HG02763 (cell line): ENCODE measurements around the gene PPP1R14C.

Experiments used
- ATAC-seq: cut with Tn5 transposase; IDR thresholded peaks from one replicate; pipeline ENCODE4 v1.9.1; 2021; ENCODE audit warnings: mild to moderate bottlenecking, moderate library complexity; ENCODE audit not compliant: unreplicated experiment

PPP1R14C gene

DNA sequence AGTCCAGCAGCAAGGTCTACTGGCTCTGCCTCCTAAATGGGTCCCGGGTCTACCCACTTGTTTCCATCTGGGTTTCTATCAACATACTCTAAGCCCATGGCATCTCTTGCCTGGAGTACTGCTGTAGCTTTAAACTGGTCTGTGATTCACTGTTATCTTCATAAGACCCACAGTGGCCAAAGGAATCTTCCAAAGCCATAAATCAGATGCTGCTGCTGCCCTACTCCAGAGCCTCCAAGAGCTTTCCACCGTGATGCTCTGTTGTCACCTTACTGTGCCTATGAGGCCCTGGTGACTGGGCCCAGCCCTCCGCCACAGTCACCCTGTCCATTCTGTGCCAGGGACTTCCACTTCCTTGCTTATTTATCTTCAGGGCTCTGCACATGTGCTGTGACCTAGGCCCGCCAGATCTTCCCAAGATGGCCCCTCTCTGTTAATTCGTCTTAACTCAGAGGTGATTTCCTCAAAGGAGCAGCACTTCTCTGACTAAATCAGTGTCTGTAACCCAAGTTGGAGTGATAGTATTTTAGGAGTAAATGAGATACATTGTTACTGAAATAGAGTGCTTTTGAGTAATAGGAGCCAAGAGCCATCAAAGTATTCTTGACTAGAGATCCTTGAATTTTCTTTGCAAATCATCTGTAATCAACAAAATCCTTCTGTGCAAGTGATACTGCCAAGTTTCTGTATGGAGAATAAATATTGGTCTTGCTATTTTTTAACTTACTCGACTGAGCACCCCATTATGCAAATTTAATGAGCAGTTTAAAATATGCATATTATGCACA is 102.5 kb downstream of the PPP1R14C start:
- ATAC-seq = no peak

DNA sequence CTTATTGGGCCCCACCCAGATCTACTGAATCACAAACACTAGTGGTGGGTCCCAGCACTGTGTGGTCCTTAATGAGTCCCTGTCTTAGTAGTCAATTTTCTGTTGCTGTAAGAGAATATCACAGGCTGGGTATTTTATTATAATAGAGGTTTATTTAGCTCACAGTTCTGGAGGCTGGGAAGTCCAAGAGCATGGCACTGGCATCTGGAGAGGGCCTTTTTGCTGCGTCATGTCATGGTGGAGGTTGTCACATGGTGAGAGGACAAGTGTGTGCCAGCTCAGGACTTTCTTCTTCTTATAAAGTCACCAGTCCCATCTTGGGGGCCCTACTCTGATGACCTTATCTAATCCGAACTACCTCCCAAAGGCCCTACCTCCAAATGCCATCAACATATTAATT is 105.0 kb downstream of the PPP1R14C start:
- ATAC-seq = no peak

DNA sequence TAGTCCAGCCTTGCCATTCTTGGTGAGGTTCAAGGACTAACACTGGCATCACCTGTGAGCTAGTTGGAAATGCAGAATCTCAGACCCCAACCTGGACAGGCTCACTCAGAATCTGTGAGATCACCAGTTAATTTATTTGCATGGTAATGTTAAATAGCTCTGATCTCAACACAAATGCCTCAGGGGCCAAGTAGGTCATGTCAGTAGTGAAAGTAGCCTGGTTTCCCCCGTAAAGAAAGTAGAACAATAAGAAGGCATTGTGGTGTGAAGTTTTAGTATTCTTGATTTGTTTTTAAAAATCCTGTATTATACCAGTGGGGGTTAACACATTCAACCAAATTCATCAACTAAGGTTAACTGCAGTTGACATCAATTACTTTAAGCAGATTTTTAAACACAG is 105.5 kb downstream of the PPP1R14C start:
- ATAC-seq = no peak

DNA sequence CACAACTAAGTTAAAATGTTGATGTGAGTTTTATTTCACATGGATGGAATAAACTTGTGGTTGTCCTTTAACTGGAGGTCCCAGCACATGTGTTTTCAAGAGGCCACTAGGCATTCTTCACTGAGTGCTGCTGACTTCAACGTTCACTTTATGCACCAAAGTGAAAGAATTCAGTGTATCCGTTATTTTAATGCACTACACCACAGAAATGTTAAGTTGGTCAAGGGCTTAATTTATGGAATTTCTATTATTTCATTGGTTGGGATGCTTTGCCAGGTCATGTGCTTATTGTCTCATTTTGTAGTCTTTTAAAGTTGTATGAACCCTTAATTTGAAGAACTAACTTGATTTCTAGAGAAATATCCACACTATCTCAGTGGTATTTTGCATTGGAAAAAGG is 106.4 kb downstream of the PPP1R14C start:
- ATAC-seq = no peak

DNA sequence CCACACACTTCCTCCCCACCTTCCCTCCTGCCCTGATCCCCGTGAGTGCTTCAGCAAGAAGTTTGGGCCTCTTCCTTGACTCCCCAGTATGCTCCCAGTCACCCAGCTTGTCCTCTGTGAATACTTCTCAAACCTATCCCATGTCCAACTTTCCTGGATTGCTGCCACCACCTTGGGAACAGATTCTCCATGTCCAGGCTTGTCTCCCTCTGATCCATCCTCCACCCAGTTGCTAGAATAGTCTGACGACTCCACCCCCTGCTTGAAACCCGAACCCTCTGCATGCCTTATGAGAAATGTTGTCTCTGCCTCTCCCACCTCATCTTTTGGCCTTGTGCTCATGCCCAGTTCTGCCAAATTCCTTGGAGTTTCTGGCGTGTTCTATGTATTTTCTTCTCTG is 108.0 kb downstream of the PPP1R14C start:
- no peak for ATAC-seq

DNA sequence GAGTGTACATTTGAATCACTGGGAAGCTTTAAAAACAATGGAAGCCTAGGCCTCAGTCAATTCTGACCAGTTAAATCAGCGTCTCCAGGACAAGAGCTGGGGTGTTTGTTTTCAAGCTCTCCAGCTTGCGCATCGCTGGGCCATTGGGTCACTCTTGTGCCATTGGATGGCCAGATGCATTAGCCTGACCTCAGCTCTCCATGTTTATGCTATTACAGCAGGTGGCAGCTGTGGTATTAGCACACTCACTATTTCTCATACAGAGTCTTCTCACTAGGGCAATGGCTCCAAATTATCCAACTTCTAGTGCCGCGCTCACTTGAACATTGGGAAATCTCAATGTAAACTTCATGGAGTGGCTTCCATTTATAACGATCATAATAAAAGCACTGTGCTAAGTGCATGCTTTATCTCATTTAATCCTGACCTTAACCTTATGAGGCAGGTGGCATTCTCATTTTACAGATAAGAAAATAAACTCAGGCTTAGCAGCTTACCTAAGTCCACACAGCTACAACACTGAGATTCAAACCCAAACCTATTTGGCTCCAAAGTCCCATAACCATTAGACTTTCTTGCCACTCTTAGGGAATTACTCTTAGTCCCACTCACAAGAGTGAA is 108.8 kb downstream of the PPP1R14C start:
- ATAC-seq = no peak

DNA sequence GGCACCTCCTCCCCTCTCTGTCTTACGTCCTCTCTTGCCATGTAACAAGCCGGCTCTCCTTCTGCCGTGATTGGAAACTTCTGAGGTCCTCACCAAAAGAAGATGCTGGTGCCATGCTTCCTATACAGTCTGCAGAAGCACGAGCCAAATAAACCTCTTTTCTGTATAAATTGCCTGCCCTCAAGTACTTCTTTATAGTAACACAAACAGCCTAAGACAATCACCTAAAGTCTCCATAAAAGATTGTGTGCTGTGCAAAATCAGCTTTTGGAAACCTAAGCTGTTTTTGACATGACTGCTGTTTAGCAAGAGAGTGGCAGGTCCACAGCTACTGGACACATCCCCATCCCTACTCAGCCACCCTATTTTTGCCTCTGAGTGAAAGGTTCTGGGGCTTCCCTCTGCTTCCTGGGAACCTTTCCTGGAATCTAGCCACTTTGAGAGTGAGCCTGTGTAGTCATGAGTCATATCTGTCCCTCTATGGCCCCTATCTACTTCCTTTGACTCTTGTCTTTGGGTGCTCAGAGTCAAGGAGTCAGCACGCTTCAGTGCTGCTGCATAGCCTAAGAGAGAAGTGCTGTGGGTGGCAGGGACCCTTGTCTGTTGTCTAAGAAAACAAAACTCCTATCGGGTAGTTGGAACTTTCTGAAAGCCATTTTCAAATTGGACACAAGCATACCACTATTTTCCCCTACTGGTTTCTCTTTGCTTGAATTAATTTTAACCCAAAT is 110.0 kb downstream of the PPP1R14C start:
- no peak for ATAC-seq

DNA sequence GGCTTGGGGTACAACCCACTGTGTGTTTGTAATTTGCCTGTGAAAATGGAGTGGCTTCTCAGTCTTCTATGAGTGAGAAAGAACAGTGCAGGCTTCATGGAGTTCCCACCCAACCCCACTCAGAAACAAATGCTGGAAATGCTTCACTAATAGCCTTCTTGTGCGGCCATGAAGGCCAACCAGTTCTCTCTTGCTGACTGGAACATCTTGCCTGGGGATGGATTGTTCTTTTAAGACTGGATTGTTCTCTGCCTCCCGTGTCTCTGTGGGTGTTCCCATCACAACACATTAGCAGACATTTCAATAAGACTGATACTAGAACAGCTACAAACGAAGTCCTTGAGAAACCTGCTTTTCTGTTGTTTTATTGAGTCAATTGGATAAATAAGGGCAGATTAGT is 110.6 kb downstream of the PPP1R14C start:
- no peak for ATAC-seq

DNA sequence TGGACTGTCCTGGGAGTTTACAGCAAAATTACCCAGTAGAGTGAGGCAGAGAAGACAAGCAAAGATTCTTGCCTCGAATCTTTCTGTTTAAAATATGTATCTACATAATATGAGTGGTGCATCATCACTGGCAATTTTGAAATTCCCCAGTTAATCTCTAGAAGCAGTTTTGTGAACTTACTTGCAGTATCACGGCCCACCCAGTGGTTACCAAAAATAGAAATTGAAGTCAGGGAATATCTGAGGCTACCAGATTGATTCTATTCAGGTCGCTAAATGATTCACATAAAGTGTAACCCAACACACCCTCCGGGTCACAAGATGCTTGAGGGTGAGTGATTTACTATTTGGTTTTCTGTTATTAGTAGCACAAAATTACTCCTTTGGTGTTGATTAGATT is 111.9 kb downstream of the PPP1R14C start:
- no peak for ATAC-seq

DNA sequence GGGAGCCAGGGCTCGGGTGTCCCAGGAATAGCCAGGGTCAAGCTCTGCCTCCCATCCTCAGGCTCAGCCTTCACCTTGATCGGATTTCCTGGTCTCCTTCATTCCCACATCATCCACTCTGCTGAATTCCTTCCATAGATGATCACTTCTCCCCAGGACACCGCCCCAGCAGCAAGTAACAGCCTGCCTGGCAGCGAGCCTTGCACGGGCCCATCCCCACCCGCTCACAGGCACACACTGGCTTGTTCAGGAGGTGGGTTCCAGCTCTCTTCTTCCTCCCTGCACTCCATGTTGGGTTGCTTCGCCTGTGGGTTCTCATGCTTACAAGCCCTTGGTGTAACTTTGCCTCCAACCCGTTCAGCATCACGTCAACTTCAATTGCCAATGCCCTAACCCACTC is 113.0 kb downstream of the PPP1R14C start:
- no peak for ATAC-seq

DNA sequence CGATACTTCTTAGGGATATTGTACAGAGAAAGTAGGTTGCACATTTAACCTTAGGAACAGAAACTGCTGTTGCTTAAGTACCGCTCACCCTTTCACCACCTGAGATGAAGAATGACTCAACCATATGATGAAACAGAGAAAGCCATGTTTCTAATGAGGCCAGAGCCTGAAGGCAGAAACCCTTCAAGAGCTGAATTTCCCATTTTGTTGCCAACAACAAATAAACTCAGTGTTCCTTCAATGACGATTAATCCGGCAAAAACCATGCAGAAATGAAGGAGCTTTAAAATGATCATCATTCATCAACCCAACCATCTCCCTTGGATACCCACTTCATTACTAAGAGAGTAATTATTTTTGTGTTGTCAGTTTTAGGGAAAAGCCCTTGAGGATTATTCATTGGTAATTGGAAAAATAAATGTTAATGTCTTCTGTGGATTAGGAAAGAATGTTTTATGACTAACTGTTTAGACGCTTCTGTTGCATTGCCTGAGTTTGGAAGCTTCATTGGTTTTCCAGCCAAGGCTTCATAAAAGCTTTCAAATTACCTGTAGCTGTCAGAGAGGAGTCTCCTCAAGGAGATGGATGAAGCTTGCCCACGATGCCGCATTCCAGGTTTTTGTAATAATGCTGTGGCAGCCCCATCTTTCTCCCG is 113.9 kb downstream of the PPP1R14C start:
- ATAC-seq = no peak

DNA sequence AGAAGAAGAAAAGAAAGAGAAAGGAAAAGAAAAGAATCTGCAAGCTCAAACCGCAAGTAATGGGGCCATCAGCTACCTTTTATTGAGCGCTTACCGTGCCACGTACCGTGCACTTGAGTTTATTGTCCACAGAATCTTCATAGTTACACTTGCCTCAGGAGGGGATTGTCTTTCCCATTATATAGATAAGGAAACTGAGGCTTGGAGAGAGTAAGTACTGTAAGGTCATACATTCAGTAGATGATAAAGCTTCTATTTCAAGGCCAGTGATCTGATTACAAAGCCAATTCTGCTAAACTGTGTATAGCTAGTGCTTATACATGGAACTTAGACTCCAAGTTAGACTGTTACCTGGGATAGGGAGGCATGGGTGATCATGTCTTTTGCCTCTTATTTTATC is 115.5 kb downstream of the PPP1R14C start:
- ATAC-seq = no peak

DNA sequence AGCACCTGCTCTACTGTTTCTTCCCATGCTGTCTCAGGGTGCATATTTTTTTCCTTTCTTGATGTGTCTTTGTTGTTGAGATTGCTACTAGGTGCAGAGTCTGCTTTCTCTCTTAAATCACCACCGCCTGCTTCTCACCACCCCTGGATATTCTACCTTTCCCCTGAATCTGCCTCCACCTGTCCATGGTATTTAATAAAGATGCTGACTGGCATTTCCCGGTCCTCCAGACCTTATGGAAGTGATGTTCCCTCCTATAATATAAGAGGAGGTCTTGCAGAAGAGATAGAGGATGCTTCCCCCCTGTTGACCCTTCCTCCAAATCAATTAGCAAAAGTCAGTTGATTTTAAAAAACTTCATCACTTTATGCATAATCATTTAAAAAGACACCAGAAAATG is 118.1 kb downstream of the PPP1R14C start:
- ATAC-seq = no peak

DNA sequence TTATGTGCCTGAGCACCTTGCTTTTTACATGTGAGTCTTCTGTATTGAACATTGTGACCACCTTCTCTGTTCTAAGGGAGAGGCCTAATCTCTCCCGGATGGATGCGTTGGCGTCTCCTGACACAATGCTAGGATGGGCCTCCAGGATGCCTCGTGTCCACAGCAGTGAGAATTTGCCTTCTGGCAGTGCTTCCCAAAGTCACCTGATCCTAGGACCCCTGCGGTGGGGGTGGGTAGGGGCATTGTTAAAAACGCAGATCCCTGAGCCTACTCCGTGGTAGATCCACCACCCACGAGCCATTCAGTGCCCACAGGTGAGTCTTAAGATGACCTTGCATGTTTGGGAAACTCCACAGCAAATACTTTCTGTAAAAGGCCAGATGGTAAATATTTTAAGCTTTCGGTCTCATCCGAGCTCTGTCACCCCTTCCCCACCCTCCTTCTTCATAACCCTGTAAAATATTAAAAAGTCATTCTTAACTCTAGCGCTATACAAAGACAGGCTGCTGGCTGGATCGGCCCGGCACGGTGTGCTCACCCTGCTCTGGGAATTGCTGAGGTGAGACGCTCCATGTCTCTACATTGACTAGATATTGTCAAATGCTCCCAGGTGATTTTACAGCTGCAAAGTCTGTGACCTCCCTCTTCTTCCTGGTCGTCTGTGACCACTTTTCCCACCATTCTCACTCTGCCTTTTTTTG is 119.3 kb downstream of the PPP1R14C start:
- no peak for ATAC-seq

DNA sequence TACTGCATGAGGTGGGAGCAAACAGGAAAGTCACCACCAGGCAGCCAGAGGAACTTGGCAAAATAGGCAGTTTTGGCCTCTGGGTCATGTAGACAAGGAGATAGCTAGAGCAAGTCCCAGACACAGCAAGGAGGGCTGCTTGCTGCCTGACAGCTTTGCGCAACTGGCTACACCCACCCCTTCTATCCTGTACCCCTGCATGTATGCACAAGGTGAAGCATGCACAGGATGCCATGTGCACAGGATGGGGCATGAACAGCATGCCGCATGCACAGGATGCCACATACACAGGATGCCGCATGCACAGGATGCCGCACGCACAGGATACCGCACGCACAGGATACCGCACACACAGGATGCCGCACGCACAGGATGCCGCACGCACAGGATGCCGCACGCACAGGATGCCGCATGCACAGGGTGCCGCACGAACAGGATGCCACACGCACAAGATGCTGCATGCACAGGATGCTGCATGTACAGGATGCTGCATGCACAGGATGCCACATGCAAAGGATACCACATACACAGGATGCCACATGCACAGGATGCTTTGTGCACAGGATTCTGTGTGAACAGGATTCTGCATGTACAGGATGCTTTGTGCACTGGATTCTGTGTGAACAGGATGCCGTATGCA is 121.0 kb downstream of the PPP1R14C start:
- no peak for ATAC-seq

DNA sequence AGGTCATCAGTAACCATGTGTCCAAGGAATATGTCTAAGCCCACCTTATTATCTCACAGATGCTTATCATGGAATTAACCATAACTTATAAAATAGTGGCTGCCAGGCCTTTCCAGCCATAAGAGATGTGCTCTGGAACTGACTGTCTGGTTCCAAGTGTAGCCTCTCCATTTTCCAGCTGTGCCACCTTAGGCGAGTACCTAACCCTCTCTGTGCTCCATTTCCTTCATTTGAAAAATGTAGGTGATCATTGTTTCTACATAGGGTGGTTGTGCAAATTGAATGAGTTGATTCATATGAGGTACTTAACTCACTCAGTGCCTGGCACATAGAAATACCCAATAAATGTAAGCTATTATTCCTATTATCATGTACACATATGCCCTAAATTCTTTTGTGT is 123.5 kb downstream of the PPP1R14C start:
- ATAC-seq = no peak

DNA sequence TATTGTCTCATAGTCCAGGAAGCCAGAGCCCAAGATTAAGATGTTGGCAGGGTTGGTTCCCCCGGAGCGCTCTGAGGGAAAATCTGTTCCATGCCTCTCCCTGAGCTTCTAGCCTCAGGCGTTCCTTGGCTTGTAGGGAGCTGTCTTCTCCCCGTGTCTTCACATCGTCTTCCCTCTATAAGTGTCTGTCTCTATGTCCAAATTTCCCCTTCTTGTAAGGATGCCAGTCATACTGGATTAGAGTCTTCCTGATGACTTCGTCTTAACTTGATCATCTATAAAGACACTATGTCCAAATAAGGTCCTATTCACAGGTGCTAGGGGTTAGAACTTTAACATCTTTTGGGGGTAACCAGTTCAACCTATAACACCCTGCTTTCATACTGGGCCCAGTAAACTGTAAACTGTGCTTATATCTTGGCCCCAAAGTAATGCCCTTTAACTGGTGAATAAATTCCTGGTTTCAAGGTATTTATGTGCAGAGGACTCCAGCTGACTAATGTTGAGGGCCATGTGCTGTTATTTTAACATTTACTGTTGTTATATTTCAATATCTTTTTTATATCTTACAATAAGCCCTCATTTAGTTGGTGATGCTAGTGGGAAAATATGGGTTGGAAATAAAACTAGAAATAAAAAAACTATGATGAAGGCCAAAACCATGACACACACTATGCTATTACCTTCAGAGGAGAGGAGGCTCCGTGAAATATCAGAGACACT is 124.3 kb downstream of the PPP1R14C start:
- ATAC-seq = no peak

DNA sequence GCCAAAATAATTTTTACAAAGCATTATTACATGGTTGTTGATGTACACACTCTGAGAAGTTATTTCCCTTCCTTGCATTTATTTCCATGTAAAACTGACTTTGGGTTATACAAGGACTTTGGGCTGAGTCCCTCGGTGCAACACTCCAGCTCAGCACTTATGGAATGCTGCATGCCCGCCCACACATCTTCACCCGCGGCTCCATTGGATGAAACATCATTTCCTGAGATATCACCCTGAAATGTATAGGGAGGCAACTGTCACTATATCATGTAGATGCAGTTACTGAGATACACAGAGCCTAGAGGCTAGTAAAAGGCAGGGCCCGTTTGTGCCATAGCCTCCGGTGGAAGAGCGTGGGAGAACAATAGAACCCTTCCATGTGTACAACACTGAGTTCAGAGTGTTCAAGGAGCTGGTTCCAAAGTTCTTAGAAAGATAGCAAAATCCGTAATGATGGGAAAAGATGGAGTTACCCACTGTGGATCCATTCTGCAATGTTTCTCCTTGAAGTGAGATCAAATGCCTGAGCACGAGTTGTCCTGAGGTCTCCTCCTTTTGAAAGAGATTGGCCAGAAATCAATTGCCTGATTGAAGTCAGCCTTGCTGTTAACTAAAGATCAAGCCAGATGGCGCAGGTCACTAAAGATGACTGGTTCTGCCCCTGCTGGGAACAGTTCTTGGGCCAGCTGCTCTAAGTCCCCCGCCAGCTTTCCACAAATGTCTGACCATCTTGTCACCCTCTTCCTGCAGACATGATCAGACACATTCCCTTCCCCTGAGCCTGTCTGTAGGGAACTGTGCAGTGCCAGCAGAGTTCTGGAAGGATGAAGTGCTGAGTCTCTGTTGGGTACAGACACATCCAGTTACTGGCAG is 125.1 kb downstream of the PPP1R14C start:
- no peak for ATAC-seq
